Measurements from ENCODE around the gene USP14. TPM values are rescaled to one million over a fixed set of nuclear protein-coding genes. Genes with fewer than 3 reads are reported as not detected.
A peak's percentile ranks its signal among the peaks of the same experiment; 100 is the strongest.
"Not testable (repeated sequence)": the region's sequence is repeated elsewhere in the genome, so short reads cannot be mapped to it uniquely, and the experiment has no call there.

USP14 gene
- total and polyA plus RNA-seq, 2 experiments from 2014 or later, result 13.9 to 94.8 TPM

- H3K4me1 ChIP-seq (ENCODE audit: insufficient read depth), result no peaks in the 10 kb centered on the region
- no peaks in the 10 kb centered on the region for H4K20me1 ChIP-seq (ENCODE audit: insufficient read depth)
- no peaks in the 10 kb centered on the region for H3F3A ChIP-seq (ENCODE audit: insufficient read depth)
- in situ Hi-C loops (cut with MboI), result no loop called here
- WGBS, 2 experiments (ENCODE audit: low coverage in 1 of 2, low lambda C conversion rate in 2 of 2, missing lambda C conversion rate in 2 of 2), result 20 to 25% methylated on average over 41 to 42 of the region's 42 CpGs
- peak overlapping the region; percentile 56 for H3K9ac ChIP-seq
- no peaks in the 10 kb centered on the region for H3K79me2 ChIP-seq (ENCODE audit: insufficient read depth)
- H3K4me2 ChIP-seq (ENCODE audit: unreplicated experiment), result peak overlapping the region; percentile 47
- peak; percentile 78 for DNase-seq
- peak overlapping the region; percentile 84 for H2AFZ ChIP-seq
- TF ChIP-seq EZH2phosphoT487 (IDR thresholded peaks at IDR 0.05; ENCODE audit: insufficient read depth, low read depth), result no peak
- TF ChIP-seq EZH2 (IDR thresholded peaks at IDR 0.05; ENCODE audit: insufficient read depth, poor library complexity, severe bottlenecking), result no peak
- H3K27ac ChIP-seq, result no peak overlapping the region
- H3K27me3 ChIP-seq (replicated peaks; ENCODE audit: insufficient read depth), result no peaks in the 10 kb centered on the region
- peak overlapping the region; percentile 39; the same call in 1 of the 2 replicates for H3K4me3 ChIP-seq
- no peaks in the 10 kb centered on the region for H3K36me3 ChIP-seq (ENCODE audit: low read depth)
- no peaks in the 10 kb centered on the region for H3K9me3 ChIP-seq (ENCODE audit: low read depth)
- no peaks in the 10 kb centered on the region for H3K9me2 ChIP-seq (ENCODE audit: insufficient read depth)
Observed at GRCh38 chr18:111306-112014, 46.9 kb upstream of the USP14 start.

DNA sequence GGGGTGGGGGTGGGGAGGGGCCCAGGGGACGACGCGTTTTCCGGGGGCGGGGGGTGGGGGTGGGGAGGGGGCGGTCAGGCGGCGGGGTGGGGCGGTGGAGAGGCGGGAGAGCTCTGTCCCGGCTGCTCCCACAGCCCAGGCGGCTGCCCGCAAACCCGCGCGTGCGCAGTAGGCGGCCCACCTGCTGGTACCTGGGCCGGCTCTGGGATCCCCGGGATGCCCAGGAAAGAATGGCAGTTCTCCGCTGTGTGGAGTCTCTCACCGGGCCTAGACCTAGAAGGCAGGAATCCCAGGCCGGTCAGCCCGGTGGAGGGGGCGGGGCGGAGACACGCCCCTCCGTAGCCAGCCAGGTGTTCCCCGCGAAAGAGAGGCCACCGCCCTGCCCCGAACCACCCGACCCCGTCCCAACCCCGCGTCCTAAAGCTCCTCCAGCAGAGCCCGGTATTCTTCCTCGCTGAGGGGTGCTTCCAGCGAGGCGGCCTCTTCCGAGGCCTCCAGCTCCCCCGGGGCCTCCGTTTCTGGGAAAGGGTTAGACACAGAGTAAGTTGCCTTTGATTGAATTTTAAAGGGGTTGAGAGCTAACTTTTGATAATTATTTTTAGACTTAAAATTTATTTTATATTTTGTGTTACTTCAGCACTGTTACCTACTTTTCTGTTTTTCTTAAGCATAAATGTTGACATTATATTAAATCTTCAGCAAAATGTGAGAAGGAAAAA lies 46.2 kb upstream of the USP14 start:
- in situ Hi-C loops (cut with MboI); H3K27me3 ChIP-seq (replicated peaks; ENCODE audit: insufficient read depth): not testable (repeated sequence)

GRCh38 chr18:120539-121260 lies 37.7 kb upstream of the USP14 start:
- DNase-seq; H2AFZ ChIP-seq; H3K4me2 ChIP-seq (ENCODE audit: unreplicated experiment); H3K27ac ChIP-seq; H3K4me1 ChIP-seq (ENCODE audit: insufficient read depth); in situ Hi-C loops (cut with MboI); H4K20me1 ChIP-seq (ENCODE audit: insufficient read depth); H3K9ac ChIP-seq; H3K27me3 ChIP-seq (replicated peaks; ENCODE audit: insufficient read depth); H3K9me2 ChIP-seq (ENCODE audit: insufficient read depth); H3K79me2 ChIP-seq (ENCODE audit: insufficient read depth); H3K4me3 ChIP-seq; H3K36me3 ChIP-seq (ENCODE audit: low read depth); H3F3A ChIP-seq (ENCODE audit: insufficient read depth); H3K9me3 ChIP-seq (ENCODE audit: low read depth): not testable (repeated sequence)
- WGBS, 2 experiments (ENCODE audit: low coverage in 1 of 2, low lambda C conversion rate in 2 of 2, missing lambda C conversion rate in 2 of 2), result 58 to 72% methylated on average over 6 to 7 of the region's 7 CpGs

More for the DNA sequence above, 46.2 kb upstream of the USP14 start:
- not testable (repeated sequence) for H3K36me3 ChIP-seq (ENCODE audit: low read depth); H4K20me1 ChIP-seq (ENCODE audit: insufficient read depth); H3K9me2 ChIP-seq (ENCODE audit: insufficient read depth); H3K4me2 ChIP-seq (ENCODE audit: unreplicated experiment); DNase-seq; H3K4me1 ChIP-seq (ENCODE audit: insufficient read depth); H3K9me3 ChIP-seq (ENCODE audit: low read depth); H3F3A ChIP-seq (ENCODE audit: insufficient read depth); H3K4me3 ChIP-seq; H3K27ac ChIP-seq; H3K79me2 ChIP-seq (ENCODE audit: insufficient read depth); H2AFZ ChIP-seq; H3K9ac ChIP-seq
- WGBS, 2 experiments (ENCODE audit: low coverage in 1 of 2, low lambda C conversion rate in 2 of 2, missing lambda C conversion rate in 2 of 2), result 32% methylated on average over 29 to 33 of the region's 43 CpGs

- Histone ChIP-seq H3K4me1 (ENCODE audit: insufficient read depth) (no peaks in the 10 kb centered on the region), H3K27ac (no peak overlapping the region), H3K27me3 (replicated peaks; ENCODE audit: insufficient read depth) (no peaks in the 10 kb centered on the region), H3K9ac (no peak overlapping the region), H3K9me3 (ENCODE audit: low read depth) (no peaks in the 10 kb centered on the region), H3K4me2 (ENCODE audit: unreplicated experiment) (no peak overlapping the region), H3F3A (ENCODE audit: insufficient read depth) (no peaks in the 10 kb centered on the region), H3K79me2 (ENCODE audit: insufficient read depth) (no peaks in the 10 kb centered on the region), H3K4me3 (no peak overlapping the region), H4K20me1 (ENCODE audit: insufficient read depth) (no peaks in the 10 kb centered on the region), H3K9me2 (ENCODE audit: insufficient read depth) (no peaks in the 10 kb centered on the region), H3K36me3 (ENCODE audit: low read depth) (no peaks in the 10 kb centered on the region), H2AFZ (no peak overlapping the region)
- 4 to 7% methylated on average over 1 of the region's 1 CpG for WGBS, 2 experiments (ENCODE audit: low coverage in 1 of 2, low lambda C conversion rate in 2 of 2, missing lambda C conversion rate in 2 of 2)
- TF ChIP-seq EZH2 (IDR thresholded peaks at IDR 0.05; ENCODE audit: insufficient read depth, poor library complexity, severe bottlenecking) (no peak), EZH2phosphoT487 (IDR thresholded peaks at IDR 0.05; ENCODE audit: insufficient read depth, low read depth) (no peak)
- DNase-seq, result no peak
- in situ Hi-C loops (cut with MboI), result no loop called here
Observed at GRCh38 chr18:135045-135444, 23.3 kb upstream of the USP14 start.

Measured in GM23248 (cell line).